22Rv1 (cell line): Measurements from ENCODE around the gene EHHADH.

Experiments
- CTCF ChIP-seq: fragments of 450-650 bp; IDR thresholded peaks from 2 replicates; pipeline ENCODE4 v1.5.1; 2017; ENCODE audit warnings: mild to moderate bottlenecking
- ZFX ChIP-seq: fragments of 450-650 bp; IDR thresholded peaks from 2 replicates; pipeline ENCODE4 v1.6.1; 2017; ENCODE audit warnings: antibody characterized with exemption, borderline replicate concordance

- TF ChIP-seq CTCF (no peak), ZFX (no peak)
These were observed 28.3 kb downstream of the EHHADH start for GRCh38 chr3:185225523-185225922.
